CD4-positive, alpha-beta T cell treated with Interleukin-17A for 4 hours (primary cell): Measurements from ENCODE around the gene GAP43.
"Not testable (repeated sequence)": the region's sequence is repeated elsewhere in the genome, so short reads cannot be mapped to it uniquely, and the experiment has no call there.

Experiments used
- DNase-seq: peaks from one replicate; pipeline ENCODE4 v3.0.0-alpha.2; 2020; ENCODE audit warnings: mixed read lengths

The GAP43 gene

GRCh38 chr3:115702598-115702997, 79.3 kb downstream of the GAP43 start:
- no peak for DNase-seq

GRCh38 chr3:115704661-115705338, 81.5 kb downstream of the GAP43 start:
- DNase-seq, result no peak

GRCh38 chr3:115706311-115706829, 83.1 kb downstream of the GAP43 start:
- no peak for DNase-seq

- no peak for DNase-seq
These were observed 85.2 kb downstream of the GAP43 start for GRCh38 chr3:115708540-115708939.

GRCh38 chr3:115709093-115709492, 85.8 kb downstream of the GAP43 start:
- DNase-seq, result no peak

GRCh38 chr3:115709931-115710330, 86.6 kb downstream of the GAP43 start:
- no peak for DNase-seq

GRCh38 chr3:115710799-115711198, 87.5 kb downstream of the GAP43 start:
- DNase-seq, result no peak

GRCh38 chr3:115712871-115713270, 89.6 kb downstream of the GAP43 start:
- no peak for DNase-seq

- DNase-seq, result no peak
These were observed 90.0 kb downstream of the GAP43 start for GRCh38 chr3:115713284-115713683.

- no peak for DNase-seq
These were observed 92.0 kb downstream of the GAP43 start for GRCh38 chr3:115715241-115715745.

- DNase-seq, result no peak
These were observed 97.7 kb downstream of the GAP43 start for GRCh38 chr3:115720983-115721382.

GRCh38 chr3:115725800-115726199, 102.5 kb downstream of the GAP43 start:
- no peak for DNase-seq

- DNase-seq, result no peak
These were observed 103.8 kb downstream of the GAP43 start for GRCh38 chr3:115727135-115727534.

GRCh38 chr3:115728013-115728412, 104.7 kb downstream of the GAP43 start:
- no peak for DNase-seq

GRCh38 chr3:115736341-115736740, 113.0 kb downstream of the GAP43 start:
- DNase-seq, result not testable (repeated sequence)

GRCh38 chr3:115741650-115742049, 118.3 kb downstream of the GAP43 start:
- DNase-seq, result no peak

- DNase-seq, result not testable (repeated sequence)
These were observed 121.2 kb downstream of the GAP43 start for GRCh38 chr3:115744516-115744915.

GRCh38 chr3:115752978-115753377, 129.7 kb downstream of the GAP43 start:
- not testable (repeated sequence) for DNase-seq

GRCh38 chr3:115758076-115758763, 134.9 kb downstream of the GAP43 start:
- no peak for DNase-seq

GRCh38 chr3:115760716-115761115, 137.4 kb downstream of the GAP43 start:
- DNase-seq, result no peak

GRCh38 chr3:115761927-115762305, 138.6 kb downstream of the GAP43 start:
- no peak for DNase-seq

- DNase-seq, result no peak
These were observed 143.5 kb downstream of the GAP43 start for GRCh38 chr3:115766587-115767482.

- DNase-seq, result no peak
These were observed 145.4 kb downstream of the GAP43 start for GRCh38 chr3:115768661-115769060.
